DND-41 (cell line): ENCODE results near the gene PLEKHG5.
A peak's percentile ranks its signal among the peaks of the same experiment; 100 is the strongest.
"Not testable (repeated sequence)": the region's sequence is repeated elsewhere in the genome, so short reads cannot be mapped to it uniquely, and the experiment has no call there.

Experiments used
- ATAC-seq: fragments of 200-7000 bp; cut with Tn5 transposase; 3 replicates; pipeline ENCODE4 v1.9.1; 2021; ENCODE audit warnings: low read depth; ENCODE audit not compliant: insufficient read depth
- DNase-seq: peaks from one replicate; pipeline ENCODE4 v3.0.0-alpha.2; 2020
- H2AFZ ChIP-seq: 2 replicates; pipeline ENCODE4 v1.6.0; 2012; ENCODE audit warnings: low read depth, low read length
- H3K27ac ChIP-seq: 2 replicates; pipeline ENCODE4 v1.5.1; 2012; ENCODE audit warnings: low read length, inconsistent platforms
- H3K27me3 ChIP-seq: fragments of 200-600 bp; sonication (generic); 2 replicates; pipeline ENCODE4 v1.6.0; 2012; ENCODE audit warnings: low read length, mild to moderate bottlenecking, inconsistent platforms; ENCODE audit not compliant: insufficient read depth, poor library complexity
- H3K36me3 ChIP-seq: 2 replicates; pipeline ENCODE4 v1.5.1; 2012; ENCODE audit warnings: low read length, inconsistent platforms; ENCODE audit not compliant: insufficient read depth
- H3K4me1 ChIP-seq: 2 replicates; pipeline ENCODE4 v1.5.1; 2012; ENCODE audit warnings: mild to moderate bottlenecking, low read length; ENCODE audit not compliant: insufficient read depth
- H3K4me2 ChIP-seq: 2 replicates; pipeline ENCODE4 v1.6.0; 2012; ENCODE audit warnings: mild to moderate bottlenecking, moderate library complexity, low read length, inconsistent platforms; ENCODE audit not compliant: insufficient read depth
- H3K4me3 ChIP-seq, 2 experiments: fragments of 200-600 bp in 1 of 2; shearing (Covaris generic) in 1 of 2; 2 replicates each; pipeline ENCODE4 v1.5.1; 2012 to 2016; ENCODE audit warnings: inconsistent platforms in 2 of 2, low read length in 2 of 2, mild to moderate bottlenecking in 2 of 2, low read depth in 1 of 2, moderate library complexity in 1 of 2
- H3K79me2 ChIP-seq: 2 replicates; pipeline ENCODE4 v1.6.0; 2012; ENCODE audit warnings: low read length, inconsistent platforms; ENCODE audit not compliant: insufficient read depth
- H3K9ac ChIP-seq: 2 replicates; pipeline ENCODE4 v1.6.0; 2012; ENCODE audit warnings: low read depth, mild to moderate bottlenecking, inconsistent platforms, low read length, moderate library complexity
- H3K9me3 ChIP-seq: 2 replicates; pipeline ENCODE4 v1.5.1; 2012; ENCODE audit warnings: low read length, moderate library complexity, mild to moderate bottlenecking, inconsistent platforms; ENCODE audit not compliant: insufficient read depth, severe bottlenecking
- H4K20me1 ChIP-seq: 2 replicates; pipeline ENCODE4 v1.6.0; 2012; ENCODE audit warnings: low read length; ENCODE audit not compliant: insufficient read depth
- EZH2 ChIP-seq: IDR thresholded peaks from 3 replicates; pipeline ENCODE4 v1.6.1; 2012; ENCODE audit warnings: borderline replicate concordance, low read depth, mild to moderate bottlenecking, moderate library complexity, low read length, inconsistent platforms; ENCODE audit not compliant: severe bottlenecking
- TF ChIP-seq, protein P1 (sequence below): IDR thresholded peaks from 2 replicates; pipeline ENCODE4 v1.5.1; 2012; ENCODE audit warnings: borderline replicate concordance, low read length, moderate library complexity, mild to moderate bottlenecking; ENCODE audit not compliant: poor library complexity, severe bottlenecking; ENCODE audit errors: extremely low read depth

Gene PLEKHG5

DNA sequence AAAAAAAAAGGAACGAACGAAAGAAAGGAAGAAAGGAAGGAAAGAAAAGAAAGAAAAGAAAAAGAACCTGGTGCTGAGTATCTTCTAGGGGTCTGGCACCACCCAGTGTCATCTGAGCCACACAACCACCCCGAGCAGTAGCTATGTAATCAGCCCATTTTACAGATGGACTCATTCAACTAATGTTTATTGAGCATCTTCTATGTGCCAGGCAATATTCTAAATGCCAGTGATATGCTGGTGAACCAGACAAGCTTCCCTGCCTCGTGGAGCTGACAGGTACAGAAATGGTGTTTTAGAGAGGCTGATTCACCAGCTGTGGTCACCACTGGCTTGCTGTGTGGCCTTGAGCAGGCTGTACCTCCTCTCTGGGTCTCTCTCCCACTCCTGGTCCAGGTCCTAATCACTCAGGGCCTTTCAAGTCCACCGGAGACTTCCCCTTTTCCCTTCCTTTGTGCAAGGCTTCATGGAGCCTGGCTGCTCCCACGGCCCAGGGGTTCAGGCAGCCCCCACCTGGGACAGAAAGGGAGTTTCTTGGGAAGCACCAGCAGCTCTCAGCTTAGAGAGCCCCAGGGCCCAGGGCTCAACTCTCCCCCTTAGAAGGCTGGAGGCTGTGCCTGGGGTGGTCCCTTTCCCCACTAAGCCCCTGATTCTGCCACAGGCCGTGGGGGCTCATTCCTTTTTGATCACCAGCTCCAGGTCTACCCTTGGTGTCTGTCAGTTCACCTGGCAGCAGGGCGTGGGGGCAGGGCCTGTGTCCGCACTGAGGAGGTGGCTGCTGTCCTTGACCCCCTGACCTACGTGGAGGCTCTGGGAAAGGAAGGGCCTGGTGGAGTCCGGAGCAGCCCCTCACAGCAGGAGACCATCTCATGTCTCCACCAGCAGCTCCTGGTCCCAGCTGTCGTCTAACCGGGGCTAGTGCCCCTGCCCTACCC is 59.6 kb downstream of the PLEKHG5 start:
- H3K27ac ChIP-seq, H3K36me3 ChIP-seq, H3K4me3 ChIP-seq, ATAC-seq, H4K20me1 ChIP-seq, H3K9ac ChIP-seq, H2AFZ ChIP-seq, H3K4me1 ChIP-seq, H3K9me3 ChIP-seq, DNase-seq, H3K4me2 ChIP-seq, H3K79me2 ChIP-seq: not testable (repeated sequence)
- H3K27me3 ChIP-seq, result peaks cover 18% of the 10 kb centered on the region
- TF ChIP-seq, protein P1, sequence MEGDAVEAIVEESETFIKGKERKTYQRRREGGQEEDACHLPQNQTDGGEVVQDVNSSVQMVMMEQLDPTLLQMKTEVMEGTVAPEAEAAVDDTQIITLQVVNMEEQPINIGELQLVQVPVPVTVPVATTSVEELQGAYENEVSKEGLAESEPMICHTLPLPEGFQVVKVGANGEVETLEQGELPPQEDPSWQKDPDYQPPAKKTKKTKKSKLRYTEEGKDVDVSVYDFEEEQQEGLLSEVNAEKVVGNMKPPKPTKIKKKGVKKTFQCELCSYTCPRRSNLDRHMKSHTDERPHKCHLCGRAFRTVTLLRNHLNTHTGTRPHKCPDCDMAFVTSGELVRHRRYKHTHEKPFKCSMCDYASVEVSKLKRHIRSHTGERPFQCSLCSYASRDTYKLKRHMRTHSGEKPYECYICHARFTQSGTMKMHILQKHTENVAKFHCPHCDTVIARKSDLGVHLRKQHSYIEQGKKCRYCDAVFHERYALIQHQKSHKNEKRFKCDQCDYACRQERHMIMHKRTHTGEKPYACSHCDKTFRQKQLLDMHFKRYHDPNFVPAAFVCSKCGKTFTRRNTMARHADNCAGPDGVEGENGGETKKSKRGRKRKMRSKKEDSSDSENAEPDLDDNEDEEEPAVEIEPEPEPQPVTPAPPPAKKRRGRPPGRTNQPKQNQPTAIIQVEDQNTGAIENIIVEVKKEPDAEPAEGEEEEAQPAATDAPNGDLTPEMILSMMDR, result peak; percentile 3

- H4K20me1 ChIP-seq, H3K4me1 ChIP-seq, H3K79me2 ChIP-seq, H3K36me3 ChIP-seq, H3K9ac ChIP-seq, ATAC-seq, H3K4me3 ChIP-seq, DNase-seq, H2AFZ ChIP-seq, H3K4me2 ChIP-seq, H3K27ac ChIP-seq, H3K9me3 ChIP-seq: not testable (repeated sequence)
- H3K27me3 ChIP-seq, result peaks cover 15% of the 10 kb centered on the region
Measured at GRCh38 chr1:6429660-6430411, 61.6 kb downstream of the PLEKHG5 start.

- not testable (repeated sequence) for H3K4me3 ChIP-seq, H3K4me2 ChIP-seq, H3K36me3 ChIP-seq, H4K20me1 ChIP-seq, DNase-seq, H3K9ac ChIP-seq, H3K27me3 ChIP-seq, ATAC-seq, H3K27ac ChIP-seq, H3K9me3 ChIP-seq, H3K79me2 ChIP-seq, H3K4me1 ChIP-seq, H2AFZ ChIP-seq
Measured at GRCh38 chr1:6428453-6428852, 63.0 kb downstream of the PLEKHG5 start.

- Histone ChIP-seq H3K27me3 (peaks cover 7% of the 10 kb centered on the region), H3K4me1 (peaks cover 4% of the 10 kb centered on the region; the same call in 1 of the 2 replicates), H3K9me3 (no peaks in the 10 kb centered on the region), H2AFZ (no peak overlapping the region), H3K36me3 (no peaks in the 10 kb centered on the region), H3K27ac (no peak overlapping the region), H3K9ac (no peak overlapping the region), H3K4me2 (no peak overlapping the region), H4K20me1 (peaks cover 3% of the 10 kb centered on the region; the same call in 1 of the 2 replicates), H3K4me3 (no peak overlapping the region), H3K79me2 (no peaks in the 10 kb centered on the region)
- no peak for ATAC-seq
- TF ChIP-seq, protein P1, result no peak
- TF ChIP-seq EZH2, result no peak
- no peak for DNase-seq
Measured at GRCh38 chr1:6427441-6428390, 63.8 kb downstream of the PLEKHG5 start.
